ENCODE measurements around the gene MSRB3.
"Not testable (repeated sequence)": the region's sequence is repeated elsewhere in the genome, so short reads cannot be mapped to it uniquely, and the experiment has no call there.

The MSRB3 gene

GRCh38 chr12:65457341-65457740, 178.9 kb downstream of the MSRB3 start:
- DNase-seq (ENCODE audit: low read depth) = not testable (repeated sequence)

- no peak for DNase-seq (ENCODE audit: low read depth)
Observed at GRCh38 chr12:65458718-65459117, 180.2 kb downstream of the MSRB3 start.

- DNase-seq (ENCODE audit: low read depth) = no peak
Observed at GRCh38 chr12:65459545-65459944, 181.1 kb downstream of the MSRB3 start.

GRCh38 chr12:65460063-65460462, 181.6 kb downstream of the MSRB3 start:
- DNase-seq (ENCODE audit: low read depth) = no peak

- DNase-seq (ENCODE audit: low read depth) = no peak
Observed at GRCh38 chr12:65461017-65461416, 182.5 kb downstream of the MSRB3 start.

GRCh38 chr12:65462484-65462883, 184.0 kb downstream of the MSRB3 start:
- DNase-seq (ENCODE audit: low read depth) = no peak

GRCh38 chr12:65463082-65463481, 184.6 kb downstream of the MSRB3 start:
- DNase-seq (ENCODE audit: low read depth) = no peak

GRCh38 chr12:65463611-65464010, 185.1 kb downstream of the MSRB3 start:
- DNase-seq (ENCODE audit: low read depth) = no peak

GRCh38 chr12:65464930-65465329, 186.4 kb downstream of the MSRB3 start:
- peak; percentile 84 for DNase-seq (ENCODE audit: low read depth)

- no peak for DNase-seq (ENCODE audit: low read depth)
Observed at GRCh38 chr12:65465766-65466547, 187.5 kb downstream of the MSRB3 start.

GRCh38 chr12:65466911-65467310, 188.4 kb downstream of the MSRB3 start:
- DNase-seq (ENCODE audit: low read depth) = no peak

- DNase-seq (ENCODE audit: low read depth) = peak; percentile 71
Observed at GRCh38 chr12:65470256-65470655, 191.8 kb downstream of the MSRB3 start.

- DNase-seq (ENCODE audit: low read depth) = no peak
Observed at GRCh38 chr12:65472079-65472478, 193.6 kb downstream of the MSRB3 start.

GRCh38 chr12:65474831-65475230, 196.3 kb downstream of the MSRB3 start:
- DNase-seq (ENCODE audit: low read depth) = no peak

GRCh38 chr12:65477721-65478120, 199.2 kb downstream of the MSRB3 start:
- DNase-seq (ENCODE audit: low read depth) = no peak

GRCh38 chr12:65483891-65484516, 205.5 kb downstream of the MSRB3 start:
- DNase-seq (ENCODE audit: low read depth) = not testable (repeated sequence)

GRCh38 chr12:65488197-65488596, 209.7 kb downstream of the MSRB3 start:
- DNase-seq (ENCODE audit: low read depth) = no peak

- peak; percentile 68 for DNase-seq (ENCODE audit: low read depth)
Observed at GRCh38 chr12:65490250-65490649, 211.8 kb downstream of the MSRB3 start.

- DNase-seq (ENCODE audit: low read depth) = peak; percentile 64
Observed at GRCh38 chr12:65492998-65493912, 214.8 kb downstream of the MSRB3 start.

- DNase-seq (ENCODE audit: low read depth) = no peak
Observed at GRCh38 chr12:65493913-65494245, 215.4 kb downstream of the MSRB3 start.

- peak; percentile 18 for DNase-seq (ENCODE audit: low read depth)
Observed at GRCh38 chr12:65494537-65494936, 216.1 kb downstream of the MSRB3 start.

- DNase-seq (ENCODE audit: low read depth) = peak; percentile 76
Observed at GRCh38 chr12:65495233-65495632, 216.8 kb downstream of the MSRB3 start.

- peak; percentile 85 for DNase-seq (ENCODE audit: low read depth)
Observed at GRCh38 chr12:65496617-65497016, 218.1 kb downstream of the MSRB3 start.
